Measurements from ENCODE around the gene UNC5A. TPM values are rescaled to one million over a fixed set of nuclear protein-coding genes. Genes with fewer than 3 reads are reported as not detected.
A peak's percentile ranks its signal among the peaks of the same experiment; 100 is the strongest.

The UNC5A gene
- total RNA-seq, 1 experiment from 2014 or later: 0.06 TPM

GRCh38 chr5:176800024-176800423 lies 10.3 kb upstream of the UNC5A start:
- no peak for DNase-seq (ENCODE audit: low read depth)

- no peak for DNase-seq (ENCODE audit: low read depth)
These were observed 8.1 kb upstream of the UNC5A start for GRCh38 chr5:176802116-176802784.

GRCh38 chr5:176803068-176803942 lies 7.1 kb upstream of the UNC5A start:
- DNase-seq (ENCODE audit: low read depth): no peak

DNA sequence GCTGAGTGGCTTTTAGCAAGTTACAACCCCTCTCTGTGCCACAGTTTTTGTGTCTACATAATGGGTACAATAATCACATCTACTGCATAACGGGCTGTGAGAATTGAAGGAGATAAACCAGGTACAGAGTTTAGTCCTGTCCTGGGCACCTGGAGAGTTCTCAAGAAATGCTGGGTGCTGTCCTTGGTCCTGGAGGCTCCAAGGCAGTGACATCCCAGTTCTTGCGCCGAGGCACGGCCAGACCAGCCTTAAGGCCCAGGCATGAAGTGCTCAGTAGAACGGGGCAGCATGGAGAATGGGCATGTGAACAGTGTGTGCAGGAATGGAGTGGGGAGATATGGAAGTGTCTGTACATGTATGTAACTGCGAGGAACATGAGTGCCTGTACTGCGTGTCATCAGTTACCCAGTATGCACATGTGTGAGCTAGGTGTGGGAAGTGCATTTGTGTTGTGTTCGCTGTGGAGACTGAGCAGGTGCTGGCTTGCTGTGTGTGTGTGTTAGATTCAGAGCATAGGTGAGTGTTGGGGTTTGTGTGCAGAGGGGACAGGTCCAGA lies 6.3 kb upstream of the UNC5A start:
- peak; percentile 59 for DNase-seq (ENCODE audit: low read depth)

DNA sequence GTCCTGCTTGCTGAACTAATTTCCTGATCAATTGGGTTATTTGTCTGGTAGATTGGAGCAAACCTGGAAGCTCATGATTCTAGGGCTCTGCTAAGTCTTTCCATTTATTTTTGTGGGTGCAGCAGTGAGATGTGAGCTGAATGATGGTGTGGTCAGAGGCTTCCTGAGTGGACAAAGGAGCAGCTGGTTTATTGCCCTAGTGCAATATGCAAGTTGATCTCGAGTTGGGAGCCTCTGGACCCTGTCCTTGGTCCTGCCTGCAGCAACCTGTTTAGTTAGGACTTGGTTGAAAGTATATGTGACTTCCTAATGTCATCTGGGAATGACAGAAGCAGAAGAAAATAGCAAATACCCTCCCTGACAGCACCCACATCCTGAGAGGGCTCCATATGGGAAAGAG lies 4.2 kb upstream of the UNC5A start:
- no peak for DNase-seq (ENCODE audit: low read depth)

DNA sequence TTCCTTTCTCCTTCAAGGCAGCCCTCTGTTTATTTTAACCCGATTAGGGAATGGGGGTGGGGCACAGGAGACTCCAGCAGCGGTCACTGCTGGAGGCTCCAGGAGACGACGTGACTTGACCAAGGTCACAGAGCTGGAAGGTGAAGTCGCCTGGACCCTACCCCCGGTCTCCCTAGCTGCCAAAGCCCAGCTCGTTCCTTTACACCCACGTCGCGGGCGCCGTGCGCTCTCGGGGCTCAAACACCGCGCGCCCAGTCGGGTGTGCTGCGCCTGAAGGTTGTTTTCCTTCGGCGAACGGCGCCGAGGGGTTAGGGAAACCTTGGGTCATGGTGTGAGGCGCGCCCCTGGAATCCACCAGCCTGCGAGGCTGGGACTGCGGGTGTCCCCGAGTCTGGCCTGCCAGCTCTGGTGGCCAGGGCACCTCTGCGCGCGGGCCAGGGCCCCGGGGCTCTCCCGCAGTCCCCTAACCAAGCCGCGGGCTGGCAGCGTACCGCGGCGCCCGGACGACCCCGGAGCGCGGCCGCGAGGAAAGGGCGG lies 747 bp upstream of the UNC5A start:
- peak; percentile 28 for DNase-seq (ENCODE audit: low read depth)

- DNase-seq (ENCODE audit: low read depth): peak; percentile 34
These were observed 535 bp downstream of the UNC5A start for GRCh38 chr5:176810687-176811501.

GRCh38 chr5:176812269-176813259 lies 2.2 kb downstream of the UNC5A start:
- peak; percentile 61 for DNase-seq (ENCODE audit: low read depth)

DNA sequence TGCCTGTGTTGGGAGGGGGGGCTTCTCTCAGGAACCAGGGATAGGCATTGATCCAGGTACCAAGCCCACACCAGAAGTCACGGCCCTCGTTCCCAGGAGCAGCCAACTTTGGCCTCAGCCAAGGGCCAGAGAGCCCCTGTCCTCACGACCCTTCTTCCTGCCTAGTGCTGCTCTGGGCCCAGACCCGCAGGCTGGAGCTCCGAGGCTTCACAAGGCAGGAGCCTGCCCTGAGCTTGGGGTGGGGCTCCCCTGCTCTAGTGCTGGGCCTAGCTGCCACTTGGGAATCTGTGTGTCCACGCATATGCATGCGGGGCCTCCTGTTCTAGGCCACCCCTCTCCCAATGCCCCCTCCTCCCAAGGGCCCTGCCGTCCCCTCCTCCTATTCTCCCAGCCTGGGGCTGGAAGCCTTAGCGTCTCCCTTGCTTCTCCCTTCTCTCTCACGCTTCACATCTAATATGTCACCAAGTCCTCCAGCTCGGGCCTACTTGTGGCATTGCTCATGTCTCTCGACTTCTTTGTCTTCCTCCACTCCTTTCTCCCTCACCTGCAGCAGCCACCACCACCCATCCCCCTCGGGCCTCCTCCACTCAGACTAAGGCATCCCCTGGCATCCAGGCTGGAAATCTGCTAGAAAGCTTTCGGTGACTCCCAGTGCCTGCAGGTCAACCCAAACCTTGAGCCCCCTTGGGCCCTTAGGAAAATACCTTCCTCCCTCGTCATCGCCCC lies 3.4 kb downstream of the UNC5A start:
- no peak for DNase-seq (ENCODE audit: low read depth)

DNA sequence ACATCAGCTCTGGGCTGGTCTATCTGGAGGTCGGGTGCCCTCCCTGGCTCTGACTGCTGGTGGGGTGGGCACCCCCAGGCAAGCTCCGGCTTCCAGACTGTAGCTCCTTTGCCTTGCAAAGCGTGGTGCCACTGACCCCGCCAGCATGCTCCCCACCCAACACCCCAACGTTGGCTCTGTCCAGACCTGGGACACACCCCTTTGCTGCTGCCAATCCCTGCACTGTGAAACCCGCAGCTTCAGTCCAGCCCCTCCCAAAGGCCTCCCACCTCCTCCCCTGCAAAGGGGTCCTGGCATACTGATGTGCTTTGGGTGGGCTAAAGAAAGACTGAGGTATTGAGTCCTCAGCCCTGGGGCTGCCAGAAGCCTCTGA lies 3.9 kb downstream of the UNC5A start:
- DNase-seq (ENCODE audit: low read depth): no peak

DNA sequence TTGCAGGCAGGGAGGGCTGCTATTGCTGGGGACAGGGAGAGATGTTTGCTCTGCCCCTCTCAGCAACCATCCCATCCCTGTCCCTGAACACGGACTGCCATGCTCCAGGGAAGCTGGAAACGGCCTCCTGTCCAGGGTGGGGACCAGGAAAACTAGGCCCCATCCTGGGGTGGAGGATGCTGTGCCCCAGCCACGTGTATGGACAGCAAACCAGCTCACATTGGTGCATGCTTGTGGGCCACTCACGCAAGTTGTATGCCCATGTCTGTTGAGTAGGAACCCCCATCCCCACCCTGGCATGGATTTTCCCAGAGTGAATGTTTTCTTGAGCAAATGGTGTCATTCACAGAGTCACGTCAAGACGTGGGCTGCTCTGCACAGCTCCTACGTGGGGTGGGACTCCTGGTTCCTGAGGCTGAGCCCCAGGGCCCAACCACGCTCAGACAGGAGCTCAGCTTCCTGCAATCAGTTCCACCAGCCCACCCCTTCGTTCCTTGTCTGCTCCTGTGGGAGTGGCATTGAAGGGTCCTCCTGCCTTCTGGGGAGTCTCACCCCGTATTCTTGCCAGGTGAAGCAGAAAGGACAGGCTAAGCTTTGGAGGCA lies 4.6 kb downstream of the UNC5A start:
- DNase-seq (ENCODE audit: low read depth): no peak

GRCh38 chr5:176816043-176816745 lies 5.8 kb downstream of the UNC5A start:
- DNase-seq (ENCODE audit: low read depth): no peak

DNA sequence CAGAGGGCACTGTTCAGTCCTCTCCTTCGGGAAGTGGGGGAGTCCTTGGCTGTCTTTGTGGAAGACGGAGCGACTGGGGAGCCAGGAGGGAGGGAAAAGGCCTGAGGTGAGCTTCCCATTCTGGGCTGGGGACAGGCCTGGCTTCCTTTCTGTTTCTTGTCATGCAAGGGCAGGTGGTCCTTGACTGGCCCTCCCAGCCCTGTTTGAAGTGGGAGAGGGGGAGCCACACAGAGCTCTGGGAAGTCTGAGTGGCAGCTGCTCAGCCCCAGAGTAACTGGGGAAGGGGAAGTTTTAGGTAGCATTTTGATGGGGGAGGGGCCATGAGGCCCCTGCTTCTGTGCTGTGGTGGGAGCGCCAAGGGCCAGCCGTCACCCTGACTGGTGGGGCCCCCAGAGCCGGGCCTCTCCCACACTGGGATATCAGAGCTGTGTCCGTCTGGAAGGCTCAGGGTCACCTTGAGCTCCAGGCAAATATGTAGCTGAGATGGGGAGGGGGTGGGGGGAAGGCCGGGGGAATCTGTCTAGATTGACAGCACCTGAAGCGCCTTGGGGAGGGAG lies 6.5 kb downstream of the UNC5A start:
- no peak for DNase-seq (ENCODE audit: low read depth)

GRCh38 chr5:176817369-176817840 lies 7.0 kb downstream of the UNC5A start:
- DNase-seq (ENCODE audit: low read depth): no peak

- peak; percentile 69 for DNase-seq (ENCODE audit: low read depth)
These were observed 7.5 kb downstream of the UNC5A start for GRCh38 chr5:176817841-176818377.

GRCh38 chr5:176818391-176819098 lies 8.2 kb downstream of the UNC5A start:
- no peak for DNase-seq (ENCODE audit: low read depth)

DNA sequence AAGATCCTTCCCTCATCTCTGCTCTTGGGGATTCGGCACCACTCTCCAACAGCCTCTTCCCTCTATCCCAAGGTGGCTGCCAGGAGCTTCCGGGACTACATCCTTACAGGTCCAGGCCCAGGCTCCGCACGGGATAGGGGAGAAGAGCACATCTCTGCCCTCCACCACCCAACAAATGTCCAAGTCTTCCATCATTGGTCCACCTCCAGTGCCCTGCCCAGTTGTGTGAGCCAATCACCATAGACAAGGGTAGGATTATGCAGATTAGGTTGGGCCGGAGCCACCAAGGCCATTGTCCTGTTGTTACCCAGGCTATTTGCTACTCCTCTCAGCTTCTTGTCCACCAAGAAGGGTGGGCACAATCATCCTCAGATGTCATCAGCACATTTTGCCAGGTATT lies 9.1 kb downstream of the UNC5A start:
- no peak for DNase-seq (ENCODE audit: low read depth)
